GM18499 (cell line): ENCODE results near the gene FBXO47.

Experiments
- ATAC-seq: cut with Tn5 transposase; IDR thresholded peaks from one replicate; pipeline ENCODE4 v1.9.1; 2021; ENCODE audit warnings: moderate number of reproducible peaks; ENCODE audit not compliant: insufficient read depth, unreplicated experiment

The FBXO47 gene, protein sequence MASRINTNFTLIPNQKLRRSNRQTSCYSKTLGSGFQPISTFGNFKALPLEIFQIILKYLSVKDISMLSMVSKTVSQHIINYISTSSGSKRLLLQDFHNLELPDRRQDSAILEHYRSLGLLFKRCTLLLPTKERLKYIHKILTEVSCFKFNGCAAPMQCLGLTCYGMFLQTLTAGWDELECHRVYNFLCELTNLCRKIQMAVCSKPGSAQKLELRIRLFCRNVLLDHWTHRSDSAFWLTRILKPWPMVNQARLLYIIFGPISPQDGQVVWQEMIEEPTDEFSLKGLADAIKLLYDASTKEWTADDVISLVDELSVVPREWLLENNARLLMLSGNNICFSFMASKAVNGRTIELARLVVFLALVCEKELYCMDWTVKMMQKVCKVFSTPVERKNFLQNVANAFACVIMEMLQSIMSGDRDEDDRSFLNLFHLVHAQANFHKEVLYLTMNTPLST

DNA sequence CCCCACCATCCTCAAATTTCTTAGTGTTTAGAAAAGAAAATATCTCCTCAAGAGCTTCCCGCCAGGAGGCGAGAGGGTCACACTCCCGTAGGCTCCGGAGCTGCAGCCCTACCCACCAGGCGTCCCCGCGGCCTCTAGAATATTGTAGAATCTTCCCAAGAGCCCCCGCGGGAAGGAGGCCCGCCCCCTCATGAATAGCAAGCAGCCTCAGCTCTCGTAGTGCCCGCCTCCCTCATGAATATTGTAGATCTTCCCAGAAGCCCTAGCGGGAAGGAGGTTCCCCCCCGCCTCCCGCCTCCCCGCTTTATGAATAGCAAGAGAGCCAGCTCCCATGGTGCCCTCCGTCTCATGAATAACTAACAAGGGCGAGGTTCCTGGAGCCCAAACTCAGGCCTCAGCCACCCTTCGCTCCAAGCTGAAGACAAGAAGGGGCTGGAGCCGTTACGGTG is at the start of gene FBXO47:
FBXO47 (minus strand) TSS at position 114 of the 449 bp plus-strand sequence. CDS start 4,378 bp downstream, outside the sequence.
- ATAC-seq = no peak

DNA sequence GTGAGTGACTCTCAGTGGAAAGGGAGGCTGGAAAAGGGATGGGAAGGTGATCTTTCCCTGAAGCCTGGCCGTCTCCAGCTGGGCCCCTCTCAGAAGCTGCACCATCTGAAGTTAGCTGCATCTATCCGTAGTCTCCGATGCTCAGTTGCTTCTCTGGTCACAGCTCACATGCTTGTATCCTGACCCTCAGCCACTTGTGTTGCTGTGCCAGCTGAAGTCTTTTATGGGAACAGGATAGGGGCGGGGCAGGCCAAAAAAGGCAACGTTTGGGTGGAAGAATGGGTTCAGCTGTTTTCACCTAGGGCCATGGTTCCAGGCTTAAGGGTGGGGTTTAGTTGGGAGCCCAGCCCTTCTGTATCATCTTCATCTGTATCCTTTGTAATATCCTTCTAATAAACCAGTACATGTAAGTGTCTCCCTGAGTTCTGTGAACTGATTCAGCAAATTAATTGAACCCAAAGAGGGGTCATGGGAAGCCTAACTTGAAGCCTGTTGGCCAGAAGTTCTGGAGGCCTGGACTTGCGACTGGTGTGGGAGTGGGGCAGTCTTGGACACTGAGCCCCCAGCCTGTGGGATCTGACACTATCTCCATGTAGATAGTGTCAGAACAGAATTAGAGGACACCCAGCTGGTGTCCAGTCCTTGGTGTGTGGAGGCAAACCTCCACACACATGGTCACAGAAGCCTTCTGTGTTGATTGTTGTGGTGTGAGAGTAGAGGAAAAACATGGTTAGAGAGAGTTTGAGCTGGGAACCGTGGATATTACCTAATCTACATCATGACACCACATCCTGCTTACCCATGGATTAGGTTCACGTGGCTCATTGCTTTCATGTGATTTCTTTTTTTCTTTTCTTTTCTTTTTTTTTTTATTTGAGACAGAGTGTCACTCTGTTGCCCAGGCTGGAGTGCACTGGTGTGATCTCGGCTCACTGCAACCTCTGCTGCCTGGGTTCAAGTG is 49.3 kb upstream of the FBXO47 start:
- ATAC-seq = no peak

DNA sequence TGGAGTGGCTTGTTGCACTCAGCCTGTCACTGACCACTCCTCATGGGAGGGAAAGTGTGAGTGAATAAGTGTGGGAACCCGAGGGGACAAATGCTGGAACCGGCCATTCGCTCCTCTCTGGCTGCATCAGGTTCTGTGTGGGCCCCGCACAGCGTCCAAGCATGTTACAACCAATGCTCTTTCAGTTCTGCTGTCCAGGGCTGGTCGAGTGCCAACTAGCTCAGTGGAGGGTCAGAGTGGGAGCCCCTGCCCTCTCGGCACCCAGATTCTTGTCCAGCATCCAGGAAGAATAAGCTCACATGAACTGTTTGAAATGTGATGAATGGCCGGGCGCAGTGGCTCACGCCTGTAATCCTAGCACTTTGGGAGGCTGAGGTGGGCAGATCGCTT is 48.3 kb upstream of the FBXO47 start:
- ATAC-seq = no peak

DNA sequence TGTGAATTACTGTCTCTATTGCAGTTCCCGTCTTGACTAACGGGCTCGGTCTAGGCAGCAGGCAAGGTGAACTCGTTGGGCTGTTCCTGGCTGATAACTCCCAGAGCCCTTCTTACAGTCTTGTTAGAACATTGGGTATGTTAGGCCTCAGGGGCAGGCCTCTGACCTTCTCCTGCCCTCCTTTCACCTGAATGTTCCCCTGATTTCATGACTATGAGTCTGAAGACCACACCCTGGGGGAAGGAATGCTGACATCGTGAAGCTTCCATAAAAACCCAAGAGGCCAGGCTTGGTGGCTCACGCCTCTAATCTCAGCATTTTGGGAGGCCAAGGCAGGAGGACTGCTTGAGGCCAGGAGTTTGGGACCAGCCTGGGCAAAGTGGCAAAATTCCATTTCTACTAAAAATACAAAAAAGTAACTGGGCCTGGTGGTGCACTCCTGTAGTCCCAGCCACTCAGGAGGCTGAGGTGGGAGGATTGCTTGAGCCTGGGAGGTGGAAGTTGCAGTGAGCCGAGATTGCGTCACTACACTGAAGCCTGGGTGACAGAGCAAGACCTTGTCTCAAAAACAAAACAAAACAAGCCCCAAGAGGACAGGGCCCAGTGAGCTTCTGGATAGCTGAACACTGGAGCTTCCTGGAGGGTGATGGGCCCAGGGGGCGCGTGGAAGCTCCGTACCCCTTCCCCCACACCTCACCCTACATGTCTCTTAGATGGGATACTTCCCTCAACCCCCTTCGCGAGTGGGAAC is 47.8 kb upstream of the FBXO47 start:
- ATAC-seq = no peak

DNA sequence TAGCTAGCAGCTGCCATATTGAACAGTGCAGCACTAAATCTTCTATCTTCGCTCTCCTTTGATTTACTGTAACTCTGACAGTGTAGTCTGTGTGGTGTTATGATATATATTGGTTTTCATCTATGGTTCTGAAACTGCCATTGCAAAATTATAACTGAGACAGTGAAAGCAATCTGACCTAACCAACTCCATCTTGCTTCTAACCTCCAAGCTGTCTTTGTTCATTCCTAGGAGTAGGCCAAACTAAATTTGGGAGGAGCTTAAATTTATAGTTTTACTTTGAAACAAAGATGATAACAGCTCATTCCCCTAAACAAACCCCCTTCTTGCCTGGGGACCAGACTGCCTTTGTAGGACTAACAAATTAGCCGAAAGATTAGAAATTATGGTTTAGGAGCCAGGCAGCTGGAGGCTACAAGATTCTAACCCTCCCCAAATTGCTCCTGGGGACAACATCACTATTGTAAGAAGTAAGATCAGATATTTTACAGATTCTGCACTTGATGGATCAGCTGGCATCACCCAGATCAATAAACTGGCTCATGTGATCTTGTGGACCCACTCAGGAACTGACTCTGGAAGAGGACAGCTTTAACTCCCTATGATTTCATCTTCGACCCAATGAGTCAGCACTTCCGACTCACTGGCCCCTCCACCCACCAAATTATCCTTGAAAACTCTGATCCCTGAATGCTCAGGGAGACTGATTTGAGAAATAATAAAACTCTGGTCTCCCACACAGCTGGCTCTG is 47.0 kb upstream of the FBXO47 start:
- ATAC-seq = no peak

DNA sequence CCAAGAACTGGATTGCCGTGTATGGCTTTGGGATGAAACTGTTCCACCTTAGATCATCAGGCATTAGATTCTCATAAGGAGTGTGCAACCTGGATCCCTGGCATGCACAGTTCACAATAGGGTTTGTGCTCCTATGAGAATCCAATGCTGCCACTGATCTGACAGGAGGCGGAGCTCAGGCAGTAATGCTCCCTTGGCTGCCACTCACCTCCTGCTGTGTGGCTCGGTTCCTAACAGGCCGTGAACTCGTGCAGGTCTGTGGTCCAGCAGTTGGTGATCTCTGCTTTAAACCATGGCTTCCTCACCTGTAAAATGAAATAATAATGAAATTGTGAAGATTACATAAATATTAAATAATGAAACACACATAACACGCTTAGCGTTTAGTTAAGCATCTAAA is 45.5 kb upstream of the FBXO47 start:
- ATAC-seq = no peak

DNA sequence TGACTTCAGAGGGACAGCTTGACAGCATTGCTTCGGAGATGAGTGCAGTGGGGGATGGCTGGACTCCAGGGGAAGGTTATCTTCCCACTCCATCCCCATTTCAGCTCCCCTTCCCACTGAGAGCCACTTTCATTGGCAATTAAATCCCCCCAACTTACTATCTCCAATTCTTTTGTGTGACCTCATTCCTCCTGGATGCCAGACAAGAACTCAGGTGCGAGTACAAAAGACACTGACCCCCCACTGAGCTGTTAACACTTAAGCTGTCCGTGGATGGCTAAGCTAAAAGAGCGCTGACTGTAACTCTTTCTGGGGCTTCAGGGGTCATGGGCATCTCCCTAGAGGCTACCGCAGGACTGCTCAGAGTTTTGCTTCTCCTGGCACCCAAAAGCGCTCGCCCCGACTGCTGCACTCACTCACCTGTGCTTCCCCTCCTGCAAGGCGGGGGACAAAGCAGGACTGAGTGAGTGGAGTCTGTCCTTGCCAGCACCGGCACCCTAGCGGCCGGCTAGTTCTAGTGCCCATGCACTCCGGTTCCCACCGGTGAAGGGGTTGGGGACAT is 44.8 kb upstream of the FBXO47 start:
- ATAC-seq = no peak

DNA sequence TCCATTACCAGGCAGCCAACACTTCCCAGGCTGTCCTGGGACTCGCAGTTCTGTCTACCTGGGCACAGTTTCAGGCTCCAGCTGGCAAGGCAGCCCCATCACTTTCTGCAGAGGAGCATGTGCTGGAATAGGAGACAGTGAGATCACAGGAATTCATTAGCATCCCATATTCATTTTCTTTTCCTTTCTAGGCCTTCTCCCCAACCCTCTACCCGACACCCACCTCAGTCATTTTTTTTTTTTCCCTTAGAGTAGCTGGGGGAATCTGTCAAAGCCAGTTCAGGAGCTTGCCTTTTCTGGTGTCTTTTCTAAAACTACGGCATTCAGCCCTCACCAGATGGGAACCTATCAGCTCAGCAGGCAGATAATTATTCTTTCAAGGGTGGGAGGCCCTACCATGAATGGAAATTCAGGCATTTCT is 42.4 kb upstream of the FBXO47 start:
- no peak for ATAC-seq

DNA sequence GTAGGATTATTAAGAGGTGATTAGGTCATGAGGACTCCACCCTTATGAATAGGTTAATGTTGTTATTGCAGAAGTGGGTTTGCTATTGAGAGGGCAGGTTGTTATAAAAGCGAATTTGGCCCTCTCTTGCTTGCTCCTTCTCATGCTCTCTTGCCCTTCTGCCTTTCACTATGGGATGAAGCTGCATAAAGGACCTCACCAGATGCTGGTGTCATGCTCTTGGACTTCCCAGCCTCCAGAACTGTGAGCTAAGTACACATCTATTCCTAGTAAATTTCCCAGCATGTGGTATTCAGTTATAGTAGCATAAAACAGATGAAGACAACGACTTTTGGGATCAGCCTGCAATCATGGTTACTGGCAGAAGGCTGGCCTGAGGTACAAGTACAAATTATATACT is 41.4 kb upstream of the FBXO47 start:
- no peak for ATAC-seq

DNA sequence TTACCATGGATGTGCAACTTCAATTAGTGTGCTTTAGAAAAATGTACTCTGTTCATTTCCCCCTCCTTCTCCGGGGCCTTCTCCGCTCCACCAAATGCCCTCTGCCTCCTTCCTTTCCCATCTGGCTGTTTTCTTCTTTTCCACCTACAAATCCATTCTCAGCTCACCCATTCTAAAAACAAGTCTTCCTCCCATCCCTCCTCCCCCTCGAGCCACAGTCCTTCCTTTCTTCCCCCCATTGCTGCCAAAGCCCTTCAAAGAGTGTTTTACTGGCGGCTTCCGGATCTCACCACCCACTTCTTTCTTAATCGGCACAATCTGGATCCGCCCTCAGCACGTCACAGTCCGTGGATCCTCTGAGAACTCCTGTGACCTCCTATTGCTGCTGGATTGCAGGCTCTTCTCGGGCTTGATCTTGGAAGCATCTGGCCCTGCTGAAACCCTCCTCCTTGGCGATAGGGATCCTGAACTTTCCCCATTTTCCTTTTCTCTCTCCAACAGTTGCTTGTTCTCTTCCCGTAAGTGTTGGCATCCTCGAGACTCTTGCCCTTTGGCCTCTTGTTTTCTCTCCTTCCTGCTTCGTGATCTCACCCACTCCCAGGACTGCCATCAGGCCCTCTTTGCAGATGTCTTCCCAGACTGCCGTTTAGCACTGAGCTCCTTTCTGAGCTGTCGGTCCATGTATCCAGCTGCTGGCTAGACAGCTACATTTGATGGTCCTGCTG is 36.0 kb upstream of the FBXO47 start:
- ATAC-seq = no peak

DNA sequence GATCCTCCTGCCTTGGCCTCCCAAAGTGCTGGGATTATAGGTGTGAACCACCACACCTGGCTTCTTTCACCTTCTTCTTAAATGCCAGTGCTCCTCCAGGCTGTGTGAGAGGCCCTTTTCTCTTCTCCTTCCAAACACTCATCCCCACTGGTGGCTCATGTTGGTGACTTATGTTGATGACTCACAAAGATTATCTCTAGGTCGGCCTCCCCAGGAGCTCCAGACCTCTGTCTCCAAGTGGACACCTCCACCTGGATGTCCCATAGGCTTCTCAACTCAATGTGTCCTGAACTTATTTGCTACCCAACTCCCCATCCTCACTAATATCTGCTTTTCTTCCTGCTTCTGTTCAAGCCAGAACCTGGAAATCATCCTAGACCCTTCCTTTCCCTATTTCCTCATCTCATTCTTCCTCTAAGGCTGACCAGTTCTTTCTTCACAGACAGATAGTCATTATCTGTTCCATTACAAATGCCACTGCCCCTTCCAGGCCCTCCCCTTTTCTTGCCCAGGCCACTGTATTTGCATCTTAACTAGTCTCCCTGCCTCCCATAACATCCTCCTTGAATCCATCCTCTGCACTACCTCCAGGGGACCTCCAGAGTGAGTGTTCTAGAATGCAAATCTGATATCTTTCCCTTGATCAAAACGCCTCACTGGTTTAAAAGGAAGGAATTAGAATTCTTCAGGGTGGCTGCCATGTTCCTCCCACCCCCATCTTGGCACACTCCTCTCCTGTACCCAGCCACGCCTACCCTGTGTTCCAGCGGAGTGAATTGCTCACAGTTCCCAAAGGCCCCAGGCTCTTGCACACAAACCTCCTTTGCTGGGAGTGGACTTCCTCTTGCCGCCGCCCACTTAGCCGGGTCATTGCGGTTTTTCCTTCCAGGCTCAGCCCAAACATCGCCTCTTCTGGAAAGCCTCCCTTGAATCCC is 34.8 kb upstream of the FBXO47 start:
- ATAC-seq = no peak

DNA sequence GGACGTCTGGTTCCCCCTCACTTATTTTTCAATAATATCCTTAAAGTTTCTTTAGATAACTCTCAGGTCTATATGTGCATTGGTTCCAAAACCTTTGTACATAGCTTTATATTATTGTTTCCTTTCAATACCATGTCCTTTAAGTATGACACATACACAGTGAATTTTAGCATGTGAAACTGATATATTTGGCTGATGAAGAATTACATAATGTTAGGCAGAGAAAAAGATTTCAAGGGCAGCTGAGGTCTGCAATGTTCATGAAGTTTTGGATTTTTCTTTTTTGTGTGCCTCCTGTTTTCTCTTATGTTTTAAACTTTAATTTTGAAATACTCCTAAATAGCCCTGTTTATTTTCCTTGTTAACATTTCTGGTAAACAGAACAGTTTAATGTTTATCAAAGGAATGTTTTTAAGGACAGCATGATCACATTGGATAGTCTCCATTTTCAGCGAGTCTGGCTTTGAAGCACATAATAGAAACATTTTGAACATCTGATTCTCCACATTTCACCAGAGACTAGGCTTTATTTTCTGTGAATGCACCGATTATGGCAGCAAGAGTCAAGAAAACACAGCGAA is 32.9 kb upstream of the FBXO47 start:
- no peak for ATAC-seq

DNA sequence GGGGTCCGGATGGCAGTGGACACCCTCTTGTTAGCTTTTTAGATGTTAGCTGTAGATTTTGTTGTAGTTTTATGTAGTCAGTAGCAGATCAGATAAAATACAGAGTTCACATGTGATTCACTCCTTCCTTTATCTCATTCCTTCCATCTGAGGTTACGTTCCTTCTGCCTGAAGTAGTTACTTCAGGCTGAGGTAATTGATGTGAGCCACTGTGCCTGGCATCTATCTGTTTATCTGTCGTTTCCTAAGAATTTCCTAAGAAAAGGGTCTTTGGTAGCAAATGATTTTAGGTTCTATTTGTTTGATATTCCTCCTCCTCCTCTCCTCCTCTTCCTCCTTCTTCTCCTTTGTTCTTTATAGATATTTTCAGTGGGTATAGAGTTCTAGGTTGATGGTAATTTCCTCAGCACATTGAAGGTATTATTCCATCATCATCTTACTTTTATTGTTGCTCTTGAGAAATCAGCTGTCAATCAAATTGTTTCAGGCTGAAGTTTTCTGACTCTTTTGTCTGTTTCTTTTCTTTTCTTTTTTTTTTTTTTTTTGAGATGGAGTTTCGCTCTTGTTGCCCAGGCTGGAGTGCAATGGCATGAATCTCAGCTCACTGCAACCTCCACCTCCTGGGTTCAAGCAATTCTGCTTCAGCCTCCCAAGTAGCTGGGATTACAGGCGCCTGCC is 29.6 kb upstream of the FBXO47 start:
- ATAC-seq = no peak

DNA sequence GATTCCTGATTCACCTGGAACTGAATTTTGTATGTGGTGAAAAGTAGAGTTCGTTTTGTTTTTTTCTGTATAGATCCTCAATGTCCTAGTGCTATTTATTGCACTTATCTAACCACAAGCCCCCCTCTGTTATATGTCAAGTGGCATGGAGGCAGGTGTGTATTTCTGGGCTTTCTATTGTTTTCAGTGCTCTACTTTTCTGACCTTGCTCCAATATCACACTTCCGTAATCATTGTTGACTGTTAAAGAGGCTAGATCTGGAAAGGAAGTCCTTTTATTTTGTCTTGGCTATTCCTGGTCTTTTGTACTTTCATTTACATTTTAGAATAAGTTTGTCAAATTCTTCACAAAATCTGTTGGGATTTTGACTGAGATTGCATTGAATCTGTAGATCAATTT is 26.8 kb upstream of the FBXO47 start:
- ATAC-seq = no peak

DNA sequence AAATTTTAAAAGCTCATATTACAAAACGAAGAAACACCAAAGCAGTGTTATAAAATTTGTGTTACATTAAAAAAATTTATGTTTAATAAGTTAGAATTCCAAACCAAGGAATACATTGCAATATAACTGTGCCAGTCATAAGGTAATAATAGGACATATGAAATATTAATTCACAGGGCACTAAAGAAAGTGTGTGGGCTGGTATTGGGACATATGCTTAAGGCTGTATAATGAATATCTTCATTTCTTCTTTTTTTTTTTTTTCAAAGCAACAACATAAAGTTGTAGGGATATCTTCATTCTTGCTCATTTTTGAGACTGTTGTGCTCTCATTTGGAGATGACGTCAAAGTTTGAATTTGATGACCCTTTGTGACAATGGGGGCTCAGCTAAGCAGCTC is 17.5 kb upstream of the FBXO47 start:
- ATAC-seq = no peak

DNA sequence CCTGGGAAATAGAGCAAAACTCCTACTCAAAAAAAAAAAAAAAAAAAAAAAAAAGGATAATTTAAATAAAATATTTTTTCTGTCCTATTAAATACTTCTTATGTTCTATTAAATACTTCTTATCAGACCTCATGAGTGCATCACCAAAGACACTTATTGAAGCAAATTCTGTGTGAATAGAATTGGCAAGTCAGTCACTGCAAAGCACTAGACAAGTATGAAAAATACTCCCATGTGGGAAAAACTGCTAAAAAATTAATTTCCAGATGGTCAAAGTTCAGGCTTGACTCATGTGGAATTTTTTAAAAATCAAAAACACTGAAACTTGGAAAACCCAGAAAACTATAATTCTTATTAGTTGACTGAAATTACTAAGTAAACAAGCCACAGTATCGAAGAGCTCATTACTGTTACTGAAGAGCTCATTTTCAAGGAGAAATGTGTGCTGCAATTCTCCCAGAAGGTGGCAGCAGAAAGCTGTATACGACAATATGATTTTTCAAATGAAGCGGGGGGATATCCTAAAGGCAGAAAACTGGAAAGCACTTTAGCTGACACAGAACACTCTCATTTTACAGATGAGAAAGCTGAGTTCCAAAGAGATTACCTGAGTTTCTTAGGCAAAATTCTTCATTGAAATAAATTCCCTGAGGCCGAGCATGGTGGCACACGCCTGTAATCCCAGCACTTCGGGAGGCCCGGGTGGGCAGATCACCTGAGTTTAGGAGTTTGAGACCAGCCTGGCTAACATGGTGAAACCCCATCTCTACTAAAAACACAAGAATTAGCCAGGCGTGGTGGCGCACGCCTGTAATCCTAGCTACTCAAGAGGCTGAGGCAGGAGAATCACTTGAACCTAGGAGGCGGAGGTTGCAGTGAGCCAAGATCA is 15.9 kb upstream of the FBXO47 start:
- no peak for ATAC-seq
